K562 (cell line): ENCODE results near the gene KIR3DL1. TPM values are rescaled to one million over a fixed set of nuclear protein-coding genes. Genes with fewer than 3 reads are reported as not detected.

Experiments used
- BRD4 ChIP-seq: fragments of 200-600 bp; sonication (generic); IDR thresholded peaks from 2 replicates; pipeline ENCODE4 v1.6.1; 2017; ENCODE audit warnings: inconsistent platforms
- CBFB ChIP-seq: sonication (generic); formaldehyde crosslinking; IDR thresholded peaks from 2 replicates; pipeline ENCODE4 v1.4.0; 2020; ENCODE audit warnings: mild to moderate bottlenecking, missing genetic modification reagents
- CHD4 ChIP-seq: fragments of 200-600 bp; sonication (generic); IDR thresholded peaks from 3 replicates; pipeline ENCODE4 v1.6.1; 2012; ENCODE audit warnings: low read depth, mild to moderate bottlenecking, mixed read lengths, low read length, inconsistent platforms; ENCODE audit not compliant: insufficient read depth, insufficient replicate concordance, poor library complexity, severe bottlenecking
- FOXJ3 ChIP-seq: sonication (generic); formaldehyde crosslinking; IDR thresholded peaks from 2 replicates; pipeline ENCODE4 v1.4.0; 2020; ENCODE audit warnings: mild to moderate bottlenecking, missing genetic modification reagents
- FOXP1 ChIP-seq: sonication (generic); formaldehyde crosslinking; IDR thresholded peaks from 2 replicates; pipeline ENCODE4 v1.8.0; 2022; ENCODE audit warnings: mild to moderate bottlenecking, missing genetic modification reagents
- SETDB1 ChIP-seq: IDR thresholded peaks from one replicate; pipeline ENCODE4 v1.6.1; 2012; ENCODE audit warnings: low read length, control low read depth, inconsistent platforms
- SMAD1 ChIP-seq: fragments of 150-350 bp; IDR thresholded peaks from 2 replicates; pipeline ENCODE4 v1.6.1; 2014; ENCODE audit warnings: low read length, low read depth; ENCODE audit not compliant: partially characterized antibody
- ZNF324 ChIP-seq: fragments of 250-450 bp; sonication (Bioruptor Pico); IDR thresholded peaks from 2 replicates; pipeline ENCODE4 v1.4.0; 2020; ENCODE audit warnings: mild to moderate bottlenecking
- polyA plus RNA-seq, 8 experiments: library from polyadenylated mRNA; depleted of rRNA in 4 of 8; stranded (reverse) in 5 of 8; unstranded in 3 of 8; fragments of >200 nt; fragmentation: Nextera tagmentation in 2 of 8; fragmentation: Illumina TruSeq in 1 of 8; extraction: Ambion mirVana in 2 of 8; extraction: Trizol in 1 of 8; gene quantifications; 2 replicates each; pipeline versions ENCODE4 v1.2.1 to v1.2.3, GENCODE V29; 2011 to 2014; ENCODE audit warnings: inconsistent platforms in 1 of 8, missing spikeins in 1 of 8
- total RNA-seq, 7 experiments: library from RNA; depleted of rRNA in 6 of 7; stranded (reverse); fragments of >200 nt in 6 of 7; fragmentation: Illumina TruSeq in 2 of 7; extraction: Trizol in 2 of 7; gene quantifications; 2 replicates each; pipeline versions ENCODE4 v1.2.1 to v1.2.3, GENCODE V29; 2011 to 2021; ENCODE audit warnings: low replicate concordance in 1 of 7
- TF ChIP-seq, protein P1 (sequence below): fragments of 250-450 bp; sonication (Bioruptor Pico); IDR thresholded peaks from 2 replicates; pipeline ENCODE4 v1.4.0; 2020
- TF ChIP-seq, protein P2 (sequence below): fragments of 450-650 bp; IDR thresholded peaks from 2 replicates; pipeline ENCODE4 v1.6.1; 2014; ENCODE audit warnings: low read depth, mild to moderate bottlenecking, moderate library complexity, borderline replicate concordance

The KIR3DL1 gene
- total and polyA plus RNA-seq, 9 of the 15 experiments (the other 6 are each of a cell fraction or from before 2014, with no cell fraction given), result not detected

DNA sequence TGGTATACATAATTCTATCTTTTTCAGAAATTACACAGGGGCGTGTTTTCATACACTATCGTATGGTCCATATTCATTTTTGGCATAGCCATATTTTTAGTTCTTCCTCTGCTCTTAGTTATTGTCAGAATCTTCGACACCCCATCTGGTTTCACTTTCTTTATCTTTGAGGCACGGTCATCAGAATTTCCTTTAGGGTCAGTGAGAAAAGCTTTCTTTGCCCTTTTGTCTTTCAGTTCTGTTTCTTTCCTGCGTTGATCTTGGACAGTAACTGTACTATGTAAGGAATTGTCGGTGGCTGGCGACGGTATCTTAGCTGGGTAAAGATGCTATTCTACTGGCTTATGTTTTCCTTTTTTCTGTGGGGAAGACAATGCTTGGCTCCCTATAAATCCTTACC is 23.5 kb upstream of the KIR3DL1 start (continued):
- TF ChIP-seq ZNF324 (CRISPR knock-in tag), result no peak
- no peak for TF ChIP-seq SMAD1
- no peak for TF ChIP-seq SETDB1
- no peak for TF ChIP-seq FOXP1 (CRISPR knock-in tag)
- no peak for TF ChIP-seq BRD4
- no peak for TF ChIP-seq FOXJ3 (CRISPR knock-in tag)
- TF ChIP-seq, protein P1, sequence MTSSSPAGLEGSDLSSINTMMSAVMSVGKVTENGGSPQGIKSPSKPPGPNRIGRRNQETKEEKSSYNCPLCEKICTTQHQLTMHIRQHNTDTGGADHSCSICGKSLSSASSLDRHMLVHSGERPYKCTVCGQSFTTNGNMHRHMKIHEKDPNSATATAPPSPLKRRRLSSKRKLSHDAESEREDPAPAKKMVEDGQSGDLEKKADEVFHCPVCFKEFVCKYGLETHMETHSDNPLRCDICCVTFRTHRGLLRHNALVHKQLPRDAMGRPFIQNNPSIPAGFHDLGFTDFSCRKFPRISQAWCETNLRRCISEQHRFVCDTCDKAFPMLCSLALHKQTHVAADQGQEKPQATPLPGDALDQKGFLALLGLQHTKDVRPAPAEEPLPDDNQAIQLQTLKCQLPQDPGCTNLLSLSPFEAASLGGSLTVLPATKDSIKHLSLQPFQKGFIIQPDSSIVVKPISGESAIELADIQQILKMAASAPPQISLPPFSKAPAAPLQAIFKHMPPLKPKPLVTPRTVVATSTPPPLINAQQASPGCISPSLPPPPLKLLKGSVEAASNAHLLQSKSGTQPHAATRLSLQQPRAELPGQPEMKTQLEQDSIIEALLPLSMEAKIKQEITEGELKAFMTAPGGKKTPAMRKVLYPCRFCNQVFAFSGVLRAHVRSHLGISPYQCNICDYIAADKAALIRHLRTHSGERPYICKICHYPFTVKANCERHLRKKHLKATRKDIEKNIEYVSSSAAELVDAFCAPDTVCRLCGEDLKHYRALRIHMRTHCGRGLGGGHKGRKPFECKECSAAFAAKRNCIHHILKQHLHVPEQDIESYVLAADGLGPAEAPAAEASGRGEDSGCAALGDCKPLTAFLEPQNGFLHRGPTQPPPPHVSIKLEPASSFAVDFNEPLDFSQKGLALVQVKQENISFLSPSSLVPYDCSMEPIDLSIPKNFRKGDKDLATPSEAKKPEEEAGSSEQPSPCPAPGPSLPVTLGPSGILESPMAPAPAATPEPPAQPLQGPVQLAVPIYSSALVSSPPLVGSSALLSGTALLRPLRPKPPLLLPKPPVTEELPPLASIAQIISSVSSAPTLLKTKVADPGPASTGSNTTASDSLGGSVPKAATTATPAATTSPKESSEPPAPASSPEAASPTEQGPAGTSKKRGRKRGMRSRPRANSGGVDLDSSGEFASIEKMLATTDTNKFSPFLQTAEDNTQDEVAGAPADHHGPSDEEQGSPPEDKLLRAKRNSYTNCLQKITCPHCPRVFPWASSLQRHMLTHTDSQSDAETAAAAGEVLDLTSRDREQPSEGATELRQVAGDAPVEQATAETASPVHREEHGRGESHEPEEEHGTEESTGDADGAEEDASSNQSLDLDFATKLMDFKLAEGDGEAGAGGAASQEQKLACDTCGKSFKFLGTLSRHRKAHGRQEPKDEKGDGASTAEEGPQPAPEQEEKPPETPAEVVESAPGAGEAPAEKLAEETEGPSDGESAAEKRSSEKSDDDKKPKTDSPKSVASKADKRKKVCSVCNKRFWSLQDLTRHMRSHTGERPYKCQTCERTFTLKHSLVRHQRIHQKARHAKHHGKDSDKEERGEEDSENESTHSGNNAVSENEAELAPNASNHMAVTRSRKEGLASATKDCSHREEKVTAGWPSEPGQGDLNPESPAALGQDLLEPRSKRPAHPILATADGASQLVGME (CRISPR knock-in tag), result no peak
- TF ChIP-seq, protein P2, sequence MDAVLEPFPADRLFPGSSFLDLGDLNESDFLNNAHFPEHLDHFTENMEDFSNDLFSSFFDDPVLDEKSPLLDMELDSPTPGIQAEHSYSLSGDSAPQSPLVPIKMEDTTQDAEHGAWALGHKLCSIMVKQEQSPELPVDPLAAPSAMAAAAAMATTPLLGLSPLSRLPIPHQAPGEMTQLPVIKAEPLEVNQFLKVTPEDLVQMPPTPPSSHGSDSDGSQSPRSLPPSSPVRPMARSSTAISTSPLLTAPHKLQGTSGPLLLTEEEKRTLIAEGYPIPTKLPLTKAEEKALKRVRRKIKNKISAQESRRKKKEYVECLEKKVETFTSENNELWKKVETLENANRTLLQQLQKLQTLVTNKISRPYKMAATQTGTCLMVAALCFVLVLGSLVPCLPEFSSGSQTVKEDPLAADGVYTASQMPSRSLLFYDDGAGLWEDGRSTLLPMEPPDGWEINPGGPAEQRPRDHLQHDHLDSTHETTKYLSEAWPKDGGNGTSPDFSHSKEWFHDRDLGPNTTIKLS, result no peak
- no peak for TF ChIP-seq CHD4
- TF ChIP-seq CBFB (CRISPR knock-in tag), result no peak
